ENCODE results near the gene GOLGA6C. TPM values are rescaled to one million over a fixed set of nuclear protein-coding genes. Genes with fewer than 3 reads are reported as not detected.
A peak's percentile ranks its signal among the peaks of the same experiment; 100 is the strongest.

The GOLGA6C gene
- total RNA-seq, 1 donor from 2014 or later, result not detected

- no peak for TF ChIP-seq CTCF (IDR thresholded peaks at IDR 0.05; ENCODE audit: unreplicated experiment)
- no peak for DNase-seq (ENCODE audit: low spot score)
- Mint-ChIP-seq H3K27ac (ENCODE audit: unreplicated experiment) (no peak overlapping the region), H3K36me3 (ENCODE audit: low read depth, unreplicated experiment) (peaks cover 5% of the 10 kb centered on the region), H3K4me1 (ENCODE audit: unreplicated experiment) (peaks cover 12% of the 10 kb centered on the region), H3K27me3 (ENCODE audit: unreplicated experiment) (peaks cover 15% of the 10 kb centered on the region), H3K4me3 (ENCODE audit: unreplicated experiment) (no peak overlapping the region), H3K9me3 (ENCODE audit: unreplicated experiment) (no peaks in the 10 kb centered on the region)
Observed at GRCh38 chr15:75230016-75230343, 28.2 kb upstream of the GOLGA6C start.

- Mint-ChIP-seq H3K4me3 (ENCODE audit: unreplicated experiment) (no peak overlapping the region), H3K27me3 (ENCODE audit: unreplicated experiment) (peaks cover 18% of the 10 kb centered on the region), H3K4me1 (ENCODE audit: unreplicated experiment) (peaks cover 14% of the 10 kb centered on the region), H3K27ac (ENCODE audit: unreplicated experiment) (peak overlapping the region; percentile 57), H3K9me3 (ENCODE audit: unreplicated experiment) (no peaks in the 10 kb centered on the region), H3K36me3 (ENCODE audit: low read depth, unreplicated experiment) (peaks cover 5% of the 10 kb centered on the region)
- no peak for TF ChIP-seq CTCF (IDR thresholded peaks at IDR 0.05; ENCODE audit: unreplicated experiment)
- DNase-seq (ENCODE audit: low spot score), result peak; percentile 39
Observed at GRCh38 chr15:75230551-75231371, 27.4 kb upstream of the GOLGA6C start.

- Mint-ChIP-seq H3K27ac (ENCODE audit: unreplicated experiment) (peak overlapping the region; percentile 34), H3K4me3 (ENCODE audit: unreplicated experiment) (no peak overlapping the region), H3K4me1 (ENCODE audit: unreplicated experiment) (peaks cover 14% of the 10 kb centered on the region), H3K9me3 (ENCODE audit: unreplicated experiment) (no peaks in the 10 kb centered on the region), H3K36me3 (ENCODE audit: low read depth, unreplicated experiment) (peaks cover 5% of the 10 kb centered on the region), H3K27me3 (ENCODE audit: unreplicated experiment) (peaks cover 18% of the 10 kb centered on the region)
- no peak for TF ChIP-seq CTCF (IDR thresholded peaks at IDR 0.05; ENCODE audit: unreplicated experiment)
- no peak for DNase-seq (ENCODE audit: low spot score)
Observed at GRCh38 chr15:75231836-75232235, 26.3 kb upstream of the GOLGA6C start.

GRCh38 chr15:75232252-75232813, 25.8 kb upstream of the GOLGA6C start:
- Mint-ChIP-seq H3K27ac (ENCODE audit: unreplicated experiment) (peak overlapping the region; percentile 34), H3K4me1 (ENCODE audit: unreplicated experiment) (peaks cover 14% of the 10 kb centered on the region), H3K4me3 (ENCODE audit: unreplicated experiment) (no peak overlapping the region), H3K27me3 (ENCODE audit: unreplicated experiment) (peaks cover 15% of the 10 kb centered on the region), H3K9me3 (ENCODE audit: unreplicated experiment) (no peaks in the 10 kb centered on the region), H3K36me3 (ENCODE audit: low read depth, unreplicated experiment) (peaks cover 5% of the 10 kb centered on the region)
- no peak for DNase-seq (ENCODE audit: low spot score)
- TF ChIP-seq CTCF (IDR thresholded peaks at IDR 0.05; ENCODE audit: unreplicated experiment), result no peak

GRCh38 chr15:75232826-75233503, 25.2 kb upstream of the GOLGA6C start:
- DNase-seq (ENCODE audit: low spot score), result no peak
- Mint-ChIP-seq H3K27me3 (ENCODE audit: unreplicated experiment) (peaks cover 13% of the 10 kb centered on the region), H3K9me3 (ENCODE audit: unreplicated experiment) (no peaks in the 10 kb centered on the region), H3K4me1 (ENCODE audit: unreplicated experiment) (peaks cover 14% of the 10 kb centered on the region), H3K4me3 (ENCODE audit: unreplicated experiment) (no peak overlapping the region), H3K36me3 (ENCODE audit: low read depth, unreplicated experiment) (peaks cover 5% of the 10 kb centered on the region), H3K27ac (ENCODE audit: unreplicated experiment) (no peak overlapping the region)
- TF ChIP-seq CTCF (IDR thresholded peaks at IDR 0.05; ENCODE audit: unreplicated experiment), result no peak
